ENCODE data around the gene KLHL8. TPM values are rescaled to one million over a fixed set of nuclear protein-coding genes. Genes with fewer than 3 reads are reported as not detected.

The KLHL8 gene
- polyA plus RNA-seq, 1 donor from 2014 or later: 15.0 TPM

- H3K79me2 ChIP-seq (replicated peaks; ENCODE audit: insufficient read depth, low read length): no peaks in the 10 kb centered on the region
- H3K9me2 ChIP-seq (ENCODE audit: insufficient read depth, low read length): no peaks in the 10 kb centered on the region
- no peaks in the 10 kb centered on the region for H4K20me1 ChIP-seq (ENCODE audit: insufficient read depth)
- H3K27me3 ChIP-seq (ENCODE audit: insufficient read depth, low read depth, low read length): no peaks in the 10 kb centered on the region
- H3K4me3 ChIP-seq (ENCODE audit: low read length): no peak overlapping the region
- H3K27ac ChIP-seq (ENCODE audit: low read length): no peak overlapping the region
- H3F3A ChIP-seq (ENCODE audit: insufficient read depth, low read length, poor library complexity, severe bottlenecking): no peaks in the 10 kb centered on the region
- no peaks in the 10 kb centered on the region for H3K36me3 ChIP-seq (ENCODE audit: insufficient read depth, low read length)
- H3K9me3 ChIP-seq (ENCODE audit: low read length): no peaks in the 10 kb centered on the region
- TF ChIP-seq EZH2 (IDR thresholded peaks at IDR 0.05; ENCODE audit: borderline replicate concordance, insufficient read depth, low read length, poor library complexity, severe bottlenecking): no peak
- no peak overlapping the region for H3K9ac ChIP-seq (ENCODE audit: low read length)
- no peak overlapping the region for H3K4me2 ChIP-seq (ENCODE audit: low read length)
- no peak overlapping the region for H2AFZ ChIP-seq (ENCODE audit: low read depth, low read length)
Observed at GRCh38 chr4:87118826-87119225, 101.6 kb downstream of the KLHL8 start.

GRCh38 chr4:87118421-87118820 is 102.0 kb downstream of the KLHL8 start:
- no peak for TF ChIP-seq RAD21 (conservative IDR thresholded peaks at IDR 0.05)
- TF ChIP-seq SMC3 (conservative IDR thresholded peaks at IDR 0.05; ENCODE audit: poor library complexity): no peak
- TF ChIP-seq POLR2AphosphoS5 (IDR thresholded peaks at IDR 0.05): no peak
- TF ChIP-seq REST (IDR thresholded peaks at IDR 0.05; ENCODE audit: borderline replicate concordance): no peak
- TF ChIP-seq EZH2 (IDR thresholded peaks at IDR 0.05; ENCODE audit: borderline replicate concordance, insufficient read depth, low read length, poor library complexity, severe bottlenecking): no peak
- TF ChIP-seq MXI1 (conservative IDR thresholded peaks at IDR 0.05; ENCODE audit: poor library complexity, severe bottlenecking): no peak
- TF ChIP-seq TAF1 (IDR thresholded peaks at IDR 0.05; ENCODE audit: low read depth): no peak
- TF ChIP-seq CTCF (IDR thresholded peaks at IDR 0.05; ENCODE audit: poor library complexity, severe bottlenecking): no peak
- TF ChIP-seq EP300 (conservative IDR thresholded peaks at IDR 0.05; ENCODE audit: poor library complexity, severe bottlenecking): no peak
- H3K27me3 ChIP-seq (ENCODE audit: insufficient read depth, low read depth, low read length): no peaks in the 10 kb centered on the region
- no peaks in the 10 kb centered on the region for H3K9me2 ChIP-seq (ENCODE audit: insufficient read depth, low read length)
- no peak overlapping the region for H3K4me2 ChIP-seq (ENCODE audit: low read length)
- no peak overlapping the region for H3K27ac ChIP-seq (ENCODE audit: low read length)
- H3K79me2 ChIP-seq (replicated peaks; ENCODE audit: insufficient read depth, low read length): no peaks in the 10 kb centered on the region
- no peak overlapping the region for H3K4me3 ChIP-seq (ENCODE audit: low read length)
- H3K9ac ChIP-seq (ENCODE audit: low read length): no peak overlapping the region
- no peaks in the 10 kb centered on the region for H3K9me3 ChIP-seq (ENCODE audit: low read length)
- no peaks in the 10 kb centered on the region for H3K36me3 ChIP-seq (ENCODE audit: insufficient read depth, low read length)
- H2AFZ ChIP-seq (ENCODE audit: low read depth, low read length): no peak overlapping the region
- H3F3A ChIP-seq (ENCODE audit: insufficient read depth, low read length, poor library complexity, severe bottlenecking): no peaks in the 10 kb centered on the region
- H4K20me1 ChIP-seq (ENCODE audit: insufficient read depth): no peaks in the 10 kb centered on the region

GRCh38 chr4:87117732-87118075 is 102.7 kb downstream of the KLHL8 start:
- no peak overlapping the region for H3K4me3 ChIP-seq (ENCODE audit: low read length)
- no peaks in the 10 kb centered on the region for H3K79me2 ChIP-seq (replicated peaks; ENCODE audit: insufficient read depth, low read length)
- H3K27me3 ChIP-seq (ENCODE audit: insufficient read depth, low read depth, low read length): no peaks in the 10 kb centered on the region
- H3K9ac ChIP-seq (ENCODE audit: low read length): no peak overlapping the region
- no peaks in the 10 kb centered on the region for H4K20me1 ChIP-seq (ENCODE audit: insufficient read depth)
- no peak overlapping the region for H3K27ac ChIP-seq (ENCODE audit: low read length)
- H3K36me3 ChIP-seq (ENCODE audit: insufficient read depth, low read length): no peaks in the 10 kb centered on the region
- no peaks in the 10 kb centered on the region for H3K9me3 ChIP-seq (ENCODE audit: low read length)
- H3K9me2 ChIP-seq (ENCODE audit: insufficient read depth, low read length): no peaks in the 10 kb centered on the region
- H2AFZ ChIP-seq (ENCODE audit: low read depth, low read length): no peak overlapping the region
- H3F3A ChIP-seq (ENCODE audit: insufficient read depth, low read length, poor library complexity, severe bottlenecking): no peaks in the 10 kb centered on the region
- TF ChIP-seq SMC3 (conservative IDR thresholded peaks at IDR 0.05; ENCODE audit: poor library complexity) (no peak), EZH2 (IDR thresholded peaks at IDR 0.05; ENCODE audit: borderline replicate concordance, insufficient read depth, low read length, poor library complexity, severe bottlenecking) (no peak), MXI1 (conservative IDR thresholded peaks at IDR 0.05; ENCODE audit: poor library complexity, severe bottlenecking) (no peak), REST (IDR thresholded peaks at IDR 0.05; ENCODE audit: borderline replicate concordance) (no peak)
- no peak overlapping the region for H3K4me2 ChIP-seq (ENCODE audit: low read length)

Measured in neural cell (in vitro differentiated cells).